Sciatic nerve (tissue), 2 donors: ENCODE results near the gene KLF15. TPM values are rescaled to one million over a fixed set of nuclear protein-coding genes. Genes with fewer than 3 reads are reported as not detected.

Experiments
- ATAC-seq: fragments of 200-7000 bp; cut with Tn5 transposase; one replicate; pipeline ENCODE4 v1.9.1; 2020; ENCODE audit warnings: mild to moderate bottlenecking, moderate library complexity
- DNase-seq: peaks from one replicate; pipeline ENCODE4 v3.0.0-alpha.2; 2020; ENCODE audit warnings: low spot score
- intact Hi-C: fragments of 100-400 bp; cut with DNase I; formaldehyde crosslinking; loops from one replicate; pipeline ENCODE4 v1.14.2; 2022
- total RNA-seq: library from RNA; stranded (reverse); fragmentation: NEBNext Ultra II Directional; extraction: Animal tissue kit (Norgen Biotek cat#: 25700); gene quantifications from one replicate; pipeline ENCODE4 v1.2.1, GENCODE V29; 2021
- donor health status: DM: no; HTN: no; CAD: no.
- donor health status: DM: no; HTN: no; CAD: no.

Gene KLF15
- total RNA-seq, 1 donor from 2014 or later: 22.7 TPM

GRCh38 chr3:126314305-126314789, 42.9 kb downstream of the KLF15 start:
- no peak for ATAC-seq
- intact Hi-C loops: no loop called here
- no peak for DNase-seq

DNA sequence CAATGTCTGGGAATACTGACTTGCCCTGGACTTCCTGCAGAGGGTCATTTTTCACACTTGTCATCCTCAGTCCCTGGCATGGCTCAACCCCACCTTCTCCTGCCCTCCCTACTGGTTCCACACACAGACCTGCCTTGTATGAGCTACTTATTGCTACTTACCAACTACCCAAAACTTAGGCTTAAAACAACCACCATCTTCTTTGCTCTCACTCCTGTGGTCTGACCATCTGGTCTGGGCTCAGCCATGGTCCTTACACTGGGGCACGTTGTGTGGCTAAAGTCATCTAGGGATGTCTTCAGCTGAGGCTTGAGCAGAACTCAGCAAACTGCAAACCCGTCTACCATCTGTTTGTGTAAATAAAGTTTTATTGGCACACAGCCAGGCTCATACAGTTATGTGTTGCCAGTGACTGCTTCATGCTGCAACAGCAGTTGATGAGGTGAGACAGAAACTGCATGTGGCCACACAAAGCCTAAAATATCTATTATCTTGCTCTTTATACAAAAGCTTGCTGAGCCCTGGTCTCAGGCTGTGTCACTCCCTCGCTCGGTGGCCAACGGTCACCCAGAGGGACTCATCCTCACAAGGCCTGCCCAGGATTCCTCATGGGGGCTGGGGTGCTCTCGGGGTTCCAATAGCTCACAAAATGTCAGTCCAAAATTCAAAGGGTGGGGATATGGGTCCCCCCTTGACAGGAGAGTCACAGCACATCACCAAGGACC, 43.5 kb downstream of the KLF15 start:
- ATAC-seq (no peak), DNase-seq (no peak)
- intact Hi-C loops: no loop called here

GRCh38 chr3:126313166-126313565, 44.0 kb downstream of the KLF15 start:
- no peak for DNase-seq
- ATAC-seq: no peak
- intact Hi-C loops: no loop called here

DNA sequence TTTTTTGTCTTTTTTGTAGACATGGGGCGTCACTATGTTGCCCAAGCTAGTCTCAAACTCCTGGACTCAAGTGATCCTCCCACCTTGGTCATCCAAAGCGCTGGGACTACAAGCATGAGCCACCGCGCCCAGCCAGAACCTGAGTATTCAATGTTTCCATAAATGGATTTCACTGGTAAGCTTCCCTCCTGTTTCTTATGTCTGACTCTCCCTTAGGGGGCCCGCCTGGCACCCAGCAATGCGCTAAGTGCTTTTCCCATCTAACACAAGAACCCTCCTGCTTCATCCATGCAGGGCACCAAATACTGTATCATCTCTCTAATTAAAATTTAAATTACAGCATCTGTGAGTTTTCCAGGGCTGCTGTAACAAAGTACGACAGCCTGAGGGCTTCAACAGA, 44.9 kb downstream of the KLF15 start:
- ATAC-seq: no peak
- intact Hi-C loops: no loop called here
- no peak for DNase-seq

DNA sequence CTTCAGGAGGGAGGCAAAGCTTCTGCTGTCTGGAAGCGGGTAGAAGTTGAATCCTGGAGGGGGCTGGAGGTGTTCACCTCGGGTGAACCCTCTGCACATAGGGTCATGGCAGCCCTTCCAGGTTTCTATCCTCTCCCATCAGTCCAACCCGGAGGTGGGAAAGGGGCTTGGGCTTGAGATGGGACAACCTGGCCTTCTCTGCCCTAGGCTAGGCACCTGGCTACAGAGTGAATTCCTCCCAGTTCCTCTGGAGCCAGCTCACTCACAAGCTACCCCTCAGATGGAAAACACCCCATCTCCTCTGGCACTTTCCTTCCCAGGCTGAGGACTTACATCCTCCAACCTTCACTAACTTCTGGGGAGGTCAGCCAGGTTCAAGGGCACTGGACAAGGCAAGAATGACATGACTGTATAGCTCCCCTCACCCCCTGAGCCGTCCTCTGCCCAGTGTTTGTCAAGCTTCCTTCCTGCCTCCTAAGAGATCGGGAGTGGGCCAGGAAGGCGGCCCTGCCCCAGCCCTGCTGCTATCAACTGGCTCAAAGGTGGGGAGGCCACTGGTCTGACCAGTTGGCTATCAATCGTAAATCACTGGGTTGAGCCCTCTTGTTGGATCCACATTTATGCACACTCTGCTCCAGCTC, 45.8 kb downstream of the KLF15 start:
- intact Hi-C loops: no loop called here
- no peak for ATAC-seq
- no peak for DNase-seq

- no peak for DNase-seq
- intact Hi-C loops: no loop called here
These were observed 46.4 kb downstream of the KLF15 start for GRCh38 chr3:126310816-126311215.

DNA sequence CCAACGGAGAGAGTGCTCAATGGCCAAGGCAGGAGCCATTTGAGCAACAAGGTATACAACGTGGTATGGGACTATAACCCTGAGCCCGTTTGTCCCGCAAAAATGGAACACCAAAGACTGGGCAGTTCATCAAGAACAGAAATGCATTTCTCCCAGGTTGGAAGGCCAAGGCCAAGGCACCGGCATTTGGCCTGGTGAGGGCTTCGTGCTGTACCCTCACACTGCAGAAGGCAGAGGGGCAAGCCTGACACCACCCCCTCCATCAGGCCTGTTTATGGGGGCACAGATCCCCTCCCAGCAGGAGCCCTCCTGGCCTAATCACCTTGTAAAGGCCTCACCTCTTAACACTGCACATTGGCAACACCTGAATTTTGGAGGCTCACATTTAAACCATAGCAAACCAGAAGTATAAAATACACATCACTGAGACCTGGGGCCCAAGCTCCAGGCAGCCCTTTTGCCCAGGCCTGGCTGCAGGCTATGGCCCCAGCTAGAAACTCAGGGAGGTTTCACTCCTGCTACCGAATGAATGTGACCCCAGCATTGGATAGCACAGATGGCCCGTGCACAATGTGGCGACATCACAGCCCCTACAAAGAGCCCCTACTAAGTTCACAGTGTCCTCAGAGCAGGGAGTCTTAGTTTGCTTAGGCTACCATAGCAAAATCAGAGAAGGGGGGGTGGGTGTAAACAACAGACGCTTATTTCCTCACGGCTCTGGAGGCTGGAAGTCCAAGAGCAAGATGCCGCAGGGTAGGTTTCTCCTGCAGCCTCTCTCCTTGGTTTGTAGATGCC, 47.1 kb downstream of the KLF15 start:
- intact Hi-C loops: no loop called here
- no peak for ATAC-seq
- no peak for DNase-seq

More at GRCh38 chr3:126310816-126311215, 46.4 kb downstream of the KLF15 start:
- no peak for ATAC-seq

DNA sequence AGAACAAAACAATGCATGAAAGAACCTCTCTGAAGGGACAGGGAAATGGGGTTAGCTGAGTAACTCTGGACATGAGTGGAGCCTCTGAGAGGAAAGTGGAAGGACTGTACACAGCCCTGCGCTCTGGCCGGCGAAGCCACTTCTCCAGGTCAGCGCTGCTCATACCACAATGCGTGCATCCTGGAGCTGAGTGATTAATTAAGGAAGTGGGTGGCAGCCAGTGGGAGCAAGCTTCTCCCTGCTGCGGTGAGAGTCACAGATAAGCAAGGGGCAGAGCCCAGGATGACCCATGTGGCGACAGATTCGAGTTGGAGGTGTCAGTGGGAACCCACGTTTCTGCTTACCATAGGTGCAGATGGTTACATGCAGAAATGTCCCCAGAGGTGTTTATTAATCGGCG, 48.0 kb downstream of the KLF15 start:
- intact Hi-C loops: no loop called here
- ATAC-seq (no peak), DNase-seq (no peak)

GRCh38 chr3:126308394-126309125, 48.6 kb downstream of the KLF15 start:
- intact Hi-C loops: no loop called here
- ATAC-seq: no peak
- no peak for DNase-seq

DNA sequence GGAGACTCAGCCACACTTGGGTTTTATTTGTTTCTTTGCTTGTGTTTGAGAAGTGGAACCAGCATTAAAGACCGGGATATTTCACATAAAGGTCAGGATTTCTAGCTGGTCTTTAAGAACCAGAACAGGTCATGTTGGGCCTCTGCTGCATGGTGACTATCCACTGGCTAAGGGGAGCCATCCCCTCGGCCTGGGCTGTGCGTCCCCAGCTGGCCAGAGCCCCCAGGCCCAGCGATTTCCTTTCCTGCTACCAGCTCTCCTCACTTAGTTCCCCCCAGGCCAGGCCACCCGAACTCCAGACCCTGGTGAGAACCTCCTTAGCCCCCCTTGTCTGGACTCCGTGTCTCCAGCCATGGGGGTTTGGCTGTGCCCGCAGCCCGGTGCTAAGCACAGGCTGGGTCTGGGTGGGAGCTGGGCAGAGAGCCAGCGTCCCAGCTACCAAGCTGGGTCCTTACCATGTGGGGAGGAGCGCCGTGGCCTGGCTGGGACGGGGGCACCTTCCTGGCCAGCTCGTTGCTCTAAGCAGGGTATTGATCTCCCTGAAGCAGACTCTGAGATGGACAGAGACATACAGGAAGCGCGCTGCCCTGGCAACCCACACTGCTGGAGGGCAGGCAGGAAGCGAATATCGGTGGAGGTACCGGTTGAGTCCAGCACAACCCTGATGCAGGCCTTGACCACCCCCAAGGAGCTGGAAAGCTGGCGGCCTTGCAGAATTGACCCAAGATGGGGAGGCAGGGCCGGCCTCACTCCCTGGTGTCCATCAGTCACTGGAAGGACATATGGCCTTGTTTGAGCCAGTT, 49.4 kb downstream of the KLF15 start:
- ATAC-seq (no peak), DNase-seq (no peak)
- intact Hi-C loops: no loop called here

- intact Hi-C loops: no loop called here
- ATAC-seq (no peak), DNase-seq (no peak)
These were observed 50.2 kb downstream of the KLF15 start for GRCh38 chr3:126306888-126307482.

DNA sequence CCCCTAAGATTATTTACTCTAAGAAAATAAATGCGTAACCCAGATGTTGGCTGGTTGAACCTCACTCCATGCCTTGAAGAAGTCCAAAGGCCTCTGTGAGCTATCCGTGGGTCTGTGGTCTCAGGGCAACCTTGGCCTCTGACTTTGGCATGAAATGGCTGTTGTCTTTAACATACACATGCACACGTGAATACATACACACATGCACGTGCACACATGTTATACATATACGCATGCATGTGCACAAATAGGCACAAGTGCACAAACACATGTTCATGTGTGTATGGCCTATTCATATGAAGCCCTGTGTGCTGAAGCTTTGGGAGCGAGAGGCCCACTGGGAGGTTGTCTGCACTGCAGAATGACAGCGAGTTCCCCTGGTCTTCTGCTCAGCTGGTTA, 50.8 kb downstream of the KLF15 start:
- intact Hi-C loops: no loop called here
- ATAC-seq (no peak), DNase-seq (no peak)

- intact Hi-C loops: no loop called here
- ATAC-seq: no peak
These were observed 51.8 kb downstream of the KLF15 start for GRCh38 chr3:126305427-126305826.

DNA sequence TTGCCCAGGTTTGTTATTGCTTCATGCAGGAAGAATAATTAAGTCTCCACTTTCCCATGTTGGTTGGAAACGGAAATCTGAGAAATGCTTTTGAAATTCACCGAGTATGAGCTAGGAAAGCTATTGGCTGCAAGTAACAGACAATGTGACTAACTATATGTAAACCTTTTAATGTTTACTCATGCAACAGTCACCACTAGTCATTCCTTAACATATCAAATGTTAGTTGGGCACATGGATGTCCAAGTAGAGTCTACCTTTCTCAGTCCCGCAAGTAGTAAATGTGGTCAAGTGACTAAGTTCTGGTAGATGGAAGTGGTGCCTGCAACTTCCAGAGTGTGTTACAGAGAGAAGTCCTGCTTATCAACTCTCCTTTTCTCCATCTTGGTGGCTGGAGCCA, 52.5 kb downstream of the KLF15 start:
- no peak for ATAC-seq
- DNase-seq: no peak
- intact Hi-C loops: no loop called here

More at GRCh38 chr3:126305427-126305826, 51.8 kb downstream of the KLF15 start:
- no peak for DNase-seq

DNA sequence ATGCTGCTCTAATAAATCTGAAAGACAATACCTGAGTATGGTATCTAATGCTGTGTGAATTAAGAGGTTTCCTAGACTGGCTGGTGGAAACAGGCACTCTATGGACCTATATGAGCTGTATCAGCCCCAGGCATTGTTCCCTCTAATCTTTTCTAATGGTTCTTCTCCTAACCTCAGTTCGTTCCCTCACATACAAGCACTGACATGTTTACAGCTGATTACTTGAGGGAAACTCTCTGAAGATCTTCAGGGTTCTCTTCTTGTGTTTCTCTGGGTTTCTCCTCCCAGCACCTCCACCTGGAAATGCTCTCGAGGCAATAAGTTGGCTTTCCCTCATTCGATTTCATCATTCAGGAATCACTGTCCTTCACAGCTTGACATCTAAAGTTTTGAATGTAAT, 52.9 kb downstream of the KLF15 start:
- intact Hi-C loops: no loop called here
- DNase-seq: no peak
- ATAC-seq: no peak

DNA sequence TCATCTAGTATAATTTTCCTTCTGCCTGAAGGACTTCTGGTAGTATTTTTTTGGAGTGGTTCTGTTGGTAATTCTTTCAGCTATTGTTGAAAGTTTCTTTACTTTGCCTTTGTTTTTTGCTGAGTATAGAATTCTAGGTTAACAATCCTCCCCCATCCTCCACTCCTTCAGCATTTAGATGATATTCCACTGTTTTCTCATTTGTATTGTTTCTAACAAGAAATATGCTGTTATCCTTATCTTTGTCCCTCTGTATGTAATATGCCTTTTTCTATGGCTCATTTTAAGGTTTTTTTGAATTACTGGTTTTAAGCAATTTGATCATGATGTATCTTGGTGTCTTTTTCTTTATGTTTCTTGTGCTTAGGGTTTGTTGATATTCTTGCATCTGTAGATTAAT, 53.9 kb downstream of the KLF15 start:
- no peak for ATAC-seq
- no peak for DNase-seq
- intact Hi-C loops: no loop called here

DNA sequence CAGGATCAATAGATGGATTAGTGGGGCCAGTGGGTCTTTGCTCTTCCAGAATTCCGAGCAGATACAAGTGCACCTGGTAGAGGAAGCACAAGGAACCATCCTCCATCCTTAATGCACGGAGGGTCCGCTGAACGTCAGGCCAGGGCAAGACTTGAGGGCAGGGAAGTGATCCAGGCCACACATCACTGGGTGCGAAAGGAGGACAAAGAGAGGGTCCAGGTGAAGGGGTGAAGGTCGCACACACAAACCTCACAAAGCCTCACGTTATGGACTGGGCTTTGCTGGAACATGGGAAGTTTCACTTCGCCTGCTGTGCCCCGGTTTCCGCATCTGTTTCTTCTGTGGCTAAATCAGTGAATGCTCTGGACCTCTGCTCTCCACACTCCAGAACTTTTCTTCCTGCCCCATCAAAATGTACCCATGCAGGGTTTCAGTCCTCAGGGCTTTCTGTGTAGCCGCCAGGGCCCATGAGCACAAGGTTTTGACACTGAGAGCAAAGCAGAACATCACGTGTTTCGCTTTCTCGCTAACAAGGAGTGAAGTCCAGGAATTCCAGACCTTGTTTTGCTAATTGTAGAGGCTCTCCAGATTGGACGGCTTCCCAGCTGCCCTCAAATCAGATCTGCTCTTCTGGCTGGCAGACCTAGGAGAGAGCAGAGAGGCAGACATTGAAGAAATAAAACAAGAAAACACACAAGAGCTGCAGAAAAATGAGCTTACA, 56.3 kb downstream of the KLF15 start:
- intact Hi-C loops: no loop called here
- ATAC-seq: no peak
- DNase-seq: no peak
